Measurements from ENCODE around the gene LRRN3.

The LRRN3 gene

GRCh38 chr7:111074071-111074747 is 16.7 kb upstream of the LRRN3 start:
- H3F3A ChIP-seq (ENCODE audit: low read depth): no peaks in the 10 kb centered on the region
- H3K9me3 ChIP-seq (ENCODE audit: insufficient read depth, low read depth, low read length): no peaks in the 10 kb centered on the region
- H3K4me2 ChIP-seq (ENCODE audit: low read depth, low read length, poor library complexity, severe bottlenecking): no peak overlapping the region
- H3K9ac ChIP-seq (ENCODE audit: low read depth, low read length, poor library complexity, severe bottlenecking): no peak overlapping the region
- H3K9me2 ChIP-seq (replicated peaks; ENCODE audit: low read depth, low read length): no peaks in the 10 kb centered on the region
- no peak overlapping the region for H2AFZ ChIP-seq (ENCODE audit: low read length)
- peaks cover 35% of the 10 kb centered on the region for H3K4me1 ChIP-seq (ENCODE audit: insufficient read depth, low read length, poor library complexity, severe bottlenecking)
- H3K36me3 ChIP-seq (ENCODE audit: insufficient read depth, low read length): no peaks in the 10 kb centered on the region
- TF ChIP-seq CTCF (conservative IDR thresholded peaks at IDR 0.05; ENCODE audit: low read length) (no peak), EZH2phosphoT487 (IDR thresholded peaks at IDR 0.05; ENCODE audit: borderline replicate concordance) (no peak)
- no peak overlapping the region for H3K4me3 ChIP-seq (ENCODE audit: low read length, poor library complexity, severe bottlenecking)
- H3K27me3 ChIP-seq (ENCODE audit: insufficient read depth, low read length, poor library complexity, severe bottlenecking): no peaks in the 10 kb centered on the region
- H4K20me1 ChIP-seq (ENCODE audit: insufficient read depth, low read length, poor library complexity, severe bottlenecking): no peaks in the 10 kb centered on the region
- no peaks in the 10 kb centered on the region for H3K79me2 ChIP-seq (ENCODE audit: insufficient read depth, low read length)

GRCh38 chr7:111074748-111075146 is 16.2 kb upstream of the LRRN3 start:
- Histone ChIP-seq H3K79me2 (ENCODE audit: insufficient read depth, low read length) (no peaks in the 10 kb centered on the region), H3K9me2 (replicated peaks; ENCODE audit: low read depth, low read length) (no peaks in the 10 kb centered on the region), H3K9ac (ENCODE audit: low read depth, low read length, poor library complexity, severe bottlenecking) (no peak overlapping the region), H4K20me1 (ENCODE audit: insufficient read depth, low read length, poor library complexity, severe bottlenecking) (no peaks in the 10 kb centered on the region), H3K36me3 (ENCODE audit: insufficient read depth, low read length) (no peaks in the 10 kb centered on the region), H3K27me3 (ENCODE audit: insufficient read depth, low read length, poor library complexity, severe bottlenecking) (no peaks in the 10 kb centered on the region), H3K4me3 (ENCODE audit: low read length, poor library complexity, severe bottlenecking) (no peak overlapping the region), H3K4me2 (ENCODE audit: low read depth, low read length, poor library complexity, severe bottlenecking) (no peak overlapping the region), H2AFZ (ENCODE audit: low read length) (no peak overlapping the region), H3F3A (ENCODE audit: low read depth) (no peaks in the 10 kb centered on the region), H3K9me3 (ENCODE audit: insufficient read depth, low read depth, low read length) (no peaks in the 10 kb centered on the region), H3K4me1 (ENCODE audit: insufficient read depth, low read length, poor library complexity, severe bottlenecking) (peaks cover 35% of the 10 kb centered on the region)
- no peak for TF ChIP-seq EZH2phosphoT487 (IDR thresholded peaks at IDR 0.05; ENCODE audit: borderline replicate concordance)
- TF ChIP-seq CTCF (conservative IDR thresholded peaks at IDR 0.05; ENCODE audit: low read length): no peak

- Histone ChIP-seq H3K9me3 (ENCODE audit: insufficient read depth, low read depth, low read length) (no peaks in the 10 kb centered on the region), H3K36me3 (ENCODE audit: insufficient read depth, low read length) (no peaks in the 10 kb centered on the region), H3K27me3 (ENCODE audit: insufficient read depth, low read length, poor library complexity, severe bottlenecking) (no peaks in the 10 kb centered on the region), H3K79me2 (ENCODE audit: insufficient read depth, low read length) (no peaks in the 10 kb centered on the region), H3K4me1 (ENCODE audit: insufficient read depth, low read length, poor library complexity, severe bottlenecking) (peaks cover 35% of the 10 kb centered on the region), H4K20me1 (ENCODE audit: insufficient read depth, low read length, poor library complexity, severe bottlenecking) (no peaks in the 10 kb centered on the region), H3F3A (ENCODE audit: low read depth) (no peaks in the 10 kb centered on the region), H3K4me3 (ENCODE audit: low read length, poor library complexity, severe bottlenecking) (no peak overlapping the region), H3K4me2 (ENCODE audit: low read depth, low read length, poor library complexity, severe bottlenecking) (no peak overlapping the region), H3K9ac (ENCODE audit: low read depth, low read length, poor library complexity, severe bottlenecking) (no peak overlapping the region), H3K9me2 (replicated peaks; ENCODE audit: low read depth, low read length) (no peaks in the 10 kb centered on the region), H2AFZ (ENCODE audit: low read length) (no peak overlapping the region)
- TF ChIP-seq EZH2phosphoT487 (IDR thresholded peaks at IDR 0.05; ENCODE audit: borderline replicate concordance) (no peak), CTCF (conservative IDR thresholded peaks at IDR 0.05; ENCODE audit: low read length) (no peak)
These were observed 15.4 kb upstream of the LRRN3 start for GRCh38 chr7:111075498-111075897.
